K562 (cell line): ENCODE results near the gene TMEM95. TPM values are rescaled to one million over a fixed set of nuclear protein-coding genes. Genes with fewer than 3 reads are reported as not detected.
A peak's percentile ranks its signal among the peaks of the same experiment; 100 is the strongest.

ENCODE experiments used
- ATAC-seq: fragments of 200-7000 bp; cut with Tn5 transposase; 3 replicates; pipeline ENCODE4 v1.9.1; 2020; ENCODE audit warnings: moderate library complexity
- BruUV-seq: library from RNA; stranded (reverse); fragments of 400-500 nt; replicated peaks from 2 replicates; lab custom pipeline; 2021; lab: Mats Ljungman, UMichigan
- CTCF ChIA-PET: fragments of 300-600 bp; formaldehyde crosslinking; extraction: SDS; loops from one replicate; lab custom pipeline; 2021; ENCODE audit warnings: low intra/inter-chr PET ratio; lab: Yijun Ruan, JAX
- POLR2A ChIA-PET: fragments of 300-600, 350-650 bp; sonication (Branson Sonifier 250); formaldehyde crosslinking; extraction: SDS; loops from one replicate; lab custom pipeline; 2021; ENCODE audit warnings: antibody characterized with exemption, inconsistent platforms; lab: Yijun Ruan, JAX
- DNase-seq, 4 experiments: peaks; one replicate each; pipeline versions ENCODE4 v3.0.0 to v3.0.0-alpha.2; 2011 to 2018; ENCODE audit warnings: low spot score in 3 of 4, mixed read lengths in 3 of 4; ENCODE audit errors: extremely low read depth in 1 of 4
- FAIRE-seq: peaks from 2 replicates; lab custom pipeline; 2011; peaks lifted over from hg19 to GRCh38; lab: Jason Lieb, UNC
- H2AFZ ChIP-seq: 2 replicates; pipeline ENCODE4 v1.6.0; 2011; ENCODE audit warnings: low read depth, low read length, control low read depth, inconsistent platforms
- H3K27ac ChIP-seq: fragments of 200-600 bp; 3 replicates; pipeline ENCODE4 v1.8.0; 2011; ENCODE audit warnings: low read depth, mild to moderate bottlenecking, control low read depth, inconsistent platforms, low read length, moderate library complexity, mixed read lengths; ENCODE audit errors: extremely low read depth
- H3K27me3 ChIP-seq, 2 experiments: fragments of 300-600 bp in 1 of 2; 2 replicates in 1 of 2; 3 replicates in 1 of 2; pipeline versions ENCODE4 v1.6.0 to v1.8.0; 2011; ENCODE audit warnings: inconsistent platforms in 2 of 2, low read length in 2 of 2, mild to moderate bottlenecking in 1 of 2, mixed read lengths in 1 of 2, moderate library complexity in 1 of 2; ENCODE audit not compliant: control insufficient read depth in 2 of 2, insufficient read depth in 2 of 2
- H3K36me3 ChIP-seq: fragments of 300-600 bp; 3 replicates; pipeline ENCODE4 v1.8.0; 2011; ENCODE audit warnings: mild to moderate bottlenecking, low read length, inconsistent platforms; ENCODE audit not compliant: control insufficient read depth, insufficient read depth
- H3K4me1 ChIP-seq, 2 experiments: fragments of 200-600 bp in 1 of 2; replicated peaks in 1 of 2; 2 replicates in 1 of 2; 3 replicates in 1 of 2; pipeline versions ENCODE4 v1.5.1 to v1.8.0; 2011; ENCODE audit warnings: inconsistent platforms in 2 of 2, low read length in 2 of 2, mild to moderate bottlenecking in 1 of 2, mixed read lengths in 1 of 2, moderate library complexity in 1 of 2; ENCODE audit not compliant: control insufficient read depth in 2 of 2, insufficient read depth in 2 of 2
- H3K4me2 ChIP-seq: 2 replicates; pipeline ENCODE4 v1.6.1; 2011; ENCODE audit warnings: low read length, control low read depth, inconsistent platforms, mixed read lengths; ENCODE audit not compliant: insufficient read depth
- H3K4me3 ChIP-seq: fragments of 200-600 bp; sonication (generic), shearing (Covaris generic); 2 replicates; pipeline ENCODE4 v1.5.1; 2016; ENCODE audit warnings: control low read depth, inconsistent platforms
- H3K79me2 ChIP-seq: fragments of 200-600 bp; 3 replicates; pipeline ENCODE4 v1.8.0; 2011; ENCODE audit warnings: low read length, inconsistent platforms; ENCODE audit not compliant: control insufficient read depth, insufficient read depth
- H3K9ac ChIP-seq, 2 experiments: 2 replicates each; pipeline versions ENCODE4 v1.6.0 to v1.6.1; 2011; ENCODE audit warnings: low read depth in 2 of 2, low read length in 2 of 2, control low read depth in 1 of 2, inconsistent platforms in 1 of 2, mild to moderate bottlenecking in 1 of 2, mixed read lengths in 1 of 2; ENCODE audit not compliant: insufficient read depth in 1 of 2
- H3K9me1 ChIP-seq: one replicate; pipeline ENCODE4 v1.6.0; 2011; ENCODE audit warnings: inconsistent platforms, mild to moderate bottlenecking, low read length, moderate library complexity; ENCODE audit not compliant: control insufficient read depth, insufficient read depth
- H3K9me3 ChIP-seq: replicated peaks from 2 replicates; pipeline ENCODE4 v1.5.1; 2011; ENCODE audit warnings: low read depth, low read length, inconsistent platforms; ENCODE audit not compliant: control insufficient read depth, insufficient read depth
- H4K20me1 ChIP-seq: replicated peaks from 2 replicates; pipeline ENCODE4 v1.6.1; 2011; ENCODE audit warnings: low read length, inconsistent platforms, mixed read lengths; ENCODE audit not compliant: control insufficient read depth, insufficient read depth
- CLOCK ChIP-seq: fragments of 250-450 bp; sonication (Bioruptor Pico); IDR thresholded peaks from 2 replicates; pipeline ENCODE4 v1.4.0; 2020; ENCODE audit warnings: mild to moderate bottlenecking, moderate library complexity, borderline replicate concordance
- CSDE1 ChIP-seq, 2 experiments: fragments of 450-650 bp; IDR thresholded peaks; 2 replicates each; pipeline ENCODE4 v1.6.1; 2016; ENCODE audit warnings: mild to moderate bottlenecking in 1 of 2
- MAFK ChIP-seq: IDR thresholded peaks from 2 replicates; pipeline ENCODE4 v1.6.1; 2011; ENCODE audit warnings: low read length, improper control_type of control experiment
- NONO ChIP-seq, 2 experiments: fragments of 200-400 bp in 1 of 2; fragments of 450-650 bp in 1 of 2; formaldehyde crosslinking in 1 of 2; IDR thresholded peaks; 2 replicates each; pipeline ENCODE4 v1.6.1; 2017; ENCODE audit warnings: low read depth in 2 of 2, mild to moderate bottlenecking in 2 of 2, moderate library complexity in 2 of 2, low read length in 1 of 2
- SMAD3 ChIP-seq: fragments of 450-650 bp; formaldehyde crosslinking; conservative IDR thresholded peaks from 2 replicates; pipeline ENCODE4 v1.4.0; 2020; ENCODE audit warnings: mild to moderate bottlenecking
- SMC3 ChIP-seq: conservative IDR thresholded peaks from 2 replicates; pipeline ENCODE4 v1.6.1; 2011; ENCODE audit warnings: low read depth, low read length, improper control_type of control experiment; ENCODE audit not compliant: insufficient read depth
- TAF9B ChIP-seq: fragments of 450-650 bp; IDR thresholded peaks from 2 replicates; pipeline ENCODE4 v1.6.1; 2018; ENCODE audit warnings: mild to moderate bottlenecking; ENCODE audit not compliant: partially characterized antibody
- TFAP4 ChIP-seq: sonication (generic); formaldehyde crosslinking; IDR thresholded peaks from 2 replicates; pipeline ENCODE4 v1.8.0; 2022; ENCODE audit warnings: missing genetic modification reagents, mild to moderate bottlenecking, moderate library complexity, borderline replicate concordance
- THAP12 ChIP-seq: fragments of 250-450 bp; sonication (Bioruptor Pico); IDR thresholded peaks from 2 replicates; pipeline ENCODE4 v1.9.0; 2021; ENCODE audit warnings: mild to moderate bottlenecking, inconsistent platforms
- ZC3H4 ChIP-seq: sonication (generic); formaldehyde crosslinking; IDR thresholded peaks from 2 replicates; pipeline ENCODE4 v1.9.0; 2021; ENCODE audit warnings: missing genetic modification reagents, borderline replicate concordance
- ZFP30 ChIP-seq: fragments of 250-450 bp; sonication (Bioruptor Pico); IDR thresholded peaks from 2 replicates; pipeline ENCODE4 v1.8.0; 2022; ENCODE audit warnings: moderate library complexity, mild to moderate bottlenecking, inconsistent platforms, borderline replicate concordance
- ZNF232 ChIP-seq: sonication (generic); formaldehyde crosslinking; IDR thresholded peaks from 2 replicates; pipeline ENCODE4 v1.8.0; 2022; ENCODE audit warnings: mild to moderate bottlenecking, missing genetic modification reagents
- ZNF398 ChIP-seq: fragments of 250-450 bp; sonication (Bioruptor Pico); IDR thresholded peaks from 2 replicates; pipeline ENCODE4 v1.8.0; 2021; ENCODE audit warnings: moderate library complexity, mild to moderate bottlenecking, inconsistent platforms
- WGBS: fragments of 100-300 bp; shearing (Covaris generic); methylation state at CpG from one replicate; pipeline ENCODE4 v1.1.6; 2016; ENCODE audit warnings: low coverage, mixed read lengths; ENCODE audit not compliant: insufficient coverage; ENCODE audit errors: missing lambda C conversion rate; 5-methylcytosine and 5-hydroxymethylcytosine counted together
- in situ Hi-C: fragments of 300-500 bp; cut with MboI; formaldehyde crosslinking; loops from 4 replicates; pipeline ENCODE4 v1.15.0; 2018; ENCODE audit warnings: inconsistent platforms, mixed read lengths
- intact Hi-C: fragments of 100-400 bp; cut with micrococcal nuclease; formaldehyde crosslinking; loops from 2 replicates; pipeline ENCODE4 v1.14.2; 2022
- polyA plus RNA-seq, 8 experiments: library from polyadenylated mRNA; depleted of rRNA in 4 of 8; stranded (reverse) in 5 of 8; unstranded in 3 of 8; fragments of >200 nt; fragmentation: Nextera tagmentation in 2 of 8; fragmentation: Illumina TruSeq in 1 of 8; extraction: Ambion mirVana in 2 of 8; extraction: Trizol in 1 of 8; gene quantifications; 2 replicates each; pipeline versions ENCODE4 v1.2.1 to v1.2.3, GENCODE V29; 2011 to 2014; ENCODE audit warnings: inconsistent platforms in 1 of 8, missing spikeins in 1 of 8
- total RNA-seq, 7 experiments: library from RNA; depleted of rRNA in 6 of 7; stranded (reverse); fragments of >200 nt in 6 of 7; fragmentation: Illumina TruSeq in 2 of 7; extraction: Trizol in 2 of 7; gene quantifications; 2 replicates each; pipeline versions ENCODE4 v1.2.1 to v1.2.3, GENCODE V29; 2011 to 2021; ENCODE audit warnings: low replicate concordance in 1 of 7

Gene TMEM95
- total and polyA plus RNA-seq, 9 of the 15 experiments (the other 6 are each of a cell fraction or from before 2014, with no cell fraction given): not detected

GRCh38 chr17:7306911-7307685, 47.9 kb upstream of the TMEM95 start, which contains the start of gene EIF5A:
EIF5A (plus strand) TSS chr17:7307628; CDS start chr17:7309636, 2,008 bp downstream.
- POLR2A ChIA-PET: no interaction called here
- Histone ChIP-seq H3K4me1 (peaks cover 17 to 20% of the 10 kb centered on the region in 2 experiments), H3K4me2 (peak within 1 kb of the TSS; percentile 97), H3K79me2 (peaks cover 43% of the 10 kb centered on the region), H3K4me3 (peak within 1 kb of the TSS; percentile 96), H3K9me1 (peaks cover 8% of the 10 kb centered on the region), H3K9me3 (no peaks in the 10 kb centered on the region), H2AFZ (peak within 1 kb of the TSS; percentile 78), H3K27me3 (no peaks in the 10 kb centered on the region), H3K36me3 (peaks cover 36% of the 10 kb centered on the region), H3K9ac (peak within 1 kb of the TSS; percentile 99), H3K27ac (peak within 1 kb of the TSS; percentile 93), H4K20me1 (peaks cover 35% of the 10 kb centered on the region)
- no TSS peak for BruUV-seq
- WGBS: under 1% methylated on average over 46 of the region's 64 CpGs
- peak; percentile 90 to 98 (median 94) for DNase-seq
- in situ Hi-C loops: no loop called here
- CTCF ChIA-PET: interaction anchor here (0.7 kb wide), 1 partner anchor 55 kb away, joined by 3 read pairs; the partner anchor contains the start of gene ELP5
- peak; percentile 100 for FAIRE-seq
- intact Hi-C loops: no loop called here
- peak; percentile 88 for ATAC-seq
- TF ChIP-seq THAP12 (CRISPR knock-in tag) (no peak), NONO (IDR thresholded peaks at IDR 0.05; ENCODE audit: low read depth in 2 of 2, low read length in 1 of 2) (no peak), SMAD3 (CRISPR knock-in tag) (no peak), MAFK (no peak), ZC3H4 (no peak), CLOCK (no peak), ZFP30 (no peak), SMC3 (no peak), ZNF398 (no peak), TFAP4 (CRISPR knock-in tag) (peak; percentile 64; the same call in 1 of the 2 replicates), TAF9B (peak; percentile 77), CSDE1 (IDR thresholded peaks at IDR 0.05) (no peak), ZNF232 (CRISPR knock-in tag) (no peak)
